NB4 (cell line): ENCODE measurements around the gene NUMA1.

Experiments used
- CTCF ChIP-seq: IDR thresholded peaks from one replicate; pipeline ENCODE4 v1.5.1; 2012; ENCODE audit warnings: low read depth, low read length
- MAX ChIP-seq: IDR thresholded peaks from 2 replicates; pipeline ENCODE4 v1.6.1; 2011; ENCODE audit warnings: low read depth, low read length
- MYC ChIP-seq: IDR thresholded peaks from 2 replicates; pipeline ENCODE4 v1.6.1; 2011; ENCODE audit warnings: low read depth, low read length
- POLR2A ChIP-seq: IDR thresholded peaks from 2 replicates; pipeline ENCODE4 v1.6.1; 2011; ENCODE audit warnings: mild to moderate bottlenecking; ENCODE audit not compliant: insufficient read length; ENCODE audit errors: extremely low read depth

- TF ChIP-seq POLR2A = no peak
- TF ChIP-seq CTCF = no peak
- TF ChIP-seq MAX = no peak
- no peak for TF ChIP-seq MYC
These were observed 23.4 kb upstream of the NUMA1 start for GRCh38 chr11:72103754-72104167.
